Measurements from ENCODE around the gene SMAD5. TPM values are rescaled to one million over a fixed set of nuclear protein-coding genes. Genes with fewer than 3 reads are reported as not detected.
A peak's percentile ranks its signal among the peaks of the same experiment; 100 is the strongest.

SMAD5 gene
- total and polyA plus RNA-seq, 2 of the 8 experiments (the other 6 are each of a cell fraction or from before 2014, with no cell fraction given) = 30.2 to 60.5 TPM

GRCh38 chr5:136211282-136212040, 78.8 kb downstream of the SMAD5 start:
- ChIA-PET POLR2A (ENCODE audit: partially characterized antibody) (no interaction called here), CTCF (ENCODE audit: partially characterized antibody) (interaction anchor here (0.7 to 5.4 kb wide), 35 partner anchors 11 to 965 kb away, joined by 3 to 66 read pairs (median 4); partner anchors contain the start of genes IL9, SMAD5 and SMIM32)
- no peak overlapping the region for H2BK20ac ChIP-seq (ENCODE audit: low read length)
- H2BK15ac ChIP-seq (ENCODE audit: low read length) = no peak overlapping the region
- no peak overlapping the region for H4K91ac ChIP-seq (replicated peaks; ENCODE audit: insufficient read length, low read length)
- H3K27ac ChIP-seq (ENCODE audit: low read depth, low read length) = no peak overlapping the region
- no peak overlapping the region for H3K14ac ChIP-seq (ENCODE audit: insufficient read length)
- WGBS, 2 experiments (ENCODE audit: extremely low coverage in 1 of 2, insufficient coverage in 1 of 2, insufficient read length in 1 of 2, insufficient replicate concordance in 2 of 2, low coverage in 1 of 2, low lambda C conversion rate in 2 of 2, missing lambda C conversion rate in 1 of 2) = 89% methylated on average over 10 of the region's 10 CpGs; no CpG with 5 or more reads in 1 of the 2 experiments
- no peak overlapping the region for H3K18ac ChIP-seq (ENCODE audit: extremely low read depth, low read length)
- no peak overlapping the region for H2BK120ac ChIP-seq (replicated peaks; ENCODE audit: low read depth, low read length)
- no peak for DNase-seq (ENCODE audit: low read depth in 1 of 2, low spot score in 2 of 2)
- H4K5ac ChIP-seq (ENCODE audit: insufficient read length, low read depth, low read length) = no peak overlapping the region
- H3K9me3 ChIP-seq (ENCODE audit: insufficient read depth in 2 of 2, low read depth in 1 of 2, low read length in 1 of 2) = no peaks in the 10 kb centered on the region
- no peak for FAIRE-seq
- H3K27me3 ChIP-seq (replicated peaks in 1 of 4; ENCODE audit: control insufficient read depth in 3 of 4, extremely low read depth in 1 of 4, insufficient read depth in 3 of 4, low read length in 3 of 4) = peaks cover 0 to 20% (median 17%) of the 10 kb centered on the region in 4 experiments; a peak in 3 of 7 replicates
- H2AFZ ChIP-seq (ENCODE audit: low read length) = no peak overlapping the region
- no peak overlapping the region for H3K9ac ChIP-seq (replicated peaks in 1 of 4; ENCODE audit: extremely low read depth in 1 of 4, low read depth in 3 of 4, low read length in 3 of 4)
- TF ChIP-seq NANOG (IDR thresholded peaks at IDR 0.05; ENCODE audit: insufficient read depth, low read depth, low read length, poor library complexity, severe bottlenecking) = no peak
- TF ChIP-seq RAD21 (IDR thresholded peaks at IDR 0.05 in 1 of 2, conservative IDR thresholded peaks at IDR 0.05 in 1 of 2; ENCODE audit: low read depth in 2 of 2, low read length in 2 of 2) = peak in 1 of 2 experiments; percentile 13; a peak in 1 of 4 replicates
- TF ChIP-seq KDM5A (IDR thresholded peaks at IDR 0.05; ENCODE audit: low read length) = no peak
- TF ChIP-seq TAF7 (optimal IDR thresholded peaks at IDR 0.05; ENCODE audit: borderline replicate concordance, low read depth, low read length) = no peak
- TF ChIP-seq BACH1 (IDR thresholded peaks at IDR 0.05; ENCODE audit: low read length) = no peak
- H2AK5ac ChIP-seq (ENCODE audit: low read depth, low read length) = no peak overlapping the region
- H4K20me1 ChIP-seq (replicated peaks in 1 of 2; ENCODE audit: control insufficient read depth in 1 of 2, insufficient read depth in 2 of 2, low read length in 2 of 2) = peaks cover 1 to 3% of the 10 kb centered on the region in 2 experiments
- no peaks in the 10 kb centered on the region for H3K23me2 ChIP-seq (ENCODE audit: low read depth, low read length)
- no peaks in the 10 kb centered on the region for H3K79me2 ChIP-seq (ENCODE audit: control insufficient read depth in 1 of 2, insufficient read depth in 2 of 2, low read length in 2 of 2)
- H3K79me1 ChIP-seq (ENCODE audit: low read depth, low read length) = no peaks in the 10 kb centered on the region
- H3K56ac ChIP-seq (replicated peaks; ENCODE audit: insufficient read length, low read depth, low read length) = no peak overlapping the region
- H3K4me3 ChIP-seq (ENCODE audit: extremely low read depth in 1 of 4, insufficient read depth in 2 of 4, low read depth in 3 of 4, low read length in 4 of 4) = no peak overlapping the region
- no peak overlapping the region for H2BK12ac ChIP-seq (ENCODE audit: low read depth, low read length)
- H3K23ac ChIP-seq (ENCODE audit: insufficient read length) = no peak overlapping the region
- peaks cover 2 to 4% (median 3%) of the 10 kb centered on the region in 4 experiments; a peak in 3 of 7 replicates for H3K4me1 ChIP-seq (replicated peaks in 1 of 4; ENCODE audit: control insufficient read depth in 3 of 4, insufficient read depth in 4 of 4, low read length in 3 of 4)
- no peak overlapping the region for H3K4me2 ChIP-seq (ENCODE audit: insufficient read depth in 1 of 2, low read depth in 2 of 2, low read length in 2 of 2)
- no peak overlapping the region for H3K4ac ChIP-seq (replicated peaks; ENCODE audit: insufficient read length, low read depth, low read length)
- H4K8ac ChIP-seq (ENCODE audit: extremely low read depth, insufficient read depth, low read length) = no peak overlapping the region
- no peaks in the 10 kb centered on the region for H3K36me3 ChIP-seq (ENCODE audit: control insufficient read depth in 2 of 4, insufficient read depth in 4 of 4, low read length in 3 of 4)
- no peak overlapping the region for H2BK5ac ChIP-seq (ENCODE audit: low read depth, low read length)

All from H1 (cell line).